GM19467 (cell line): Measurements from ENCODE around the gene TSPAN18.
A peak's percentile ranks its signal among the peaks of the same experiment; 100 is the strongest.

Experiments used
- ATAC-seq: cut with Tn5 transposase; IDR thresholded peaks from one replicate; pipeline ENCODE4 v1.9.1; 2021; ENCODE audit warnings: mild to moderate bottlenecking, moderate library complexity; ENCODE audit not compliant: unreplicated experiment

The TSPAN18 gene

GRCh38 chr11:44711113-44711786 lies 15.5 kb upstream of the TSPAN18 start:
- ATAC-seq, result no peak

GRCh38 chr11:44711787-44712608 lies 14.8 kb upstream of the TSPAN18 start:
- ATAC-seq, result no peak

- ATAC-seq, result no peak
Observed at GRCh38 chr11:44713022-44713421, 13.7 kb upstream of the TSPAN18 start.

- ATAC-seq, result no peak
Observed at GRCh38 chr11:44716256-44716655, 10.5 kb upstream of the TSPAN18 start.

GRCh38 chr11:44718057-44718456 lies 8.7 kb upstream of the TSPAN18 start:
- ATAC-seq, result no peak

GRCh38 chr11:44718612-44719390 lies 8.0 kb upstream of the TSPAN18 start:
- ATAC-seq, result no peak

GRCh38 chr11:44725016-44725685 lies 1.6 kb upstream of the TSPAN18 start:
- ATAC-seq, result no peak

GRCh38 chr11:44725757-44726282 lies 942 bp upstream of the TSPAN18 start:
- no peak for ATAC-seq

- ATAC-seq, result no peak
Observed at GRCh38 chr11:44727114-44727372, 281 bp downstream of the TSPAN18 start.

GRCh38 chr11:44727373-44728287 lies 868 bp downstream of the TSPAN18 start:
- peak; percentile 63 for ATAC-seq

- ATAC-seq, result no peak
Observed at GRCh38 chr11:44728491-44728910, 1.7 kb downstream of the TSPAN18 start.

- ATAC-seq, result no peak
Observed at GRCh38 chr11:44729063-44729462, 2.3 kb downstream of the TSPAN18 start.

GRCh38 chr11:44729713-44730112 lies 3.0 kb downstream of the TSPAN18 start:
- no peak for ATAC-seq

- no peak for ATAC-seq
Observed at GRCh38 chr11:44730775-44731174, 4.0 kb downstream of the TSPAN18 start.

GRCh38 chr11:44731685-44732430 lies 5.1 kb downstream of the TSPAN18 start:
- no peak for ATAC-seq

- no peak for ATAC-seq
Observed at GRCh38 chr11:44732564-44732963, 5.8 kb downstream of the TSPAN18 start.

- no peak for ATAC-seq
Observed at GRCh38 chr11:44733877-44734276, 7.1 kb downstream of the TSPAN18 start.

GRCh38 chr11:44734843-44735381 lies 8.2 kb downstream of the TSPAN18 start:
- no peak for ATAC-seq

- ATAC-seq, result no peak
Observed at GRCh38 chr11:44736791-44737190, 10.0 kb downstream of the TSPAN18 start.
